C4-2B (cell line): ENCODE results near the gene RABGGTA.

Experiments
- CTCF ChIP-seq: fragments of 450-650 bp; conservative IDR thresholded peaks from 2 replicates; pipeline ENCODE4 v1.5.1; 2017; ENCODE audit warnings: mild to moderate bottlenecking
- ZFX ChIP-seq: fragments of 450-650 bp; IDR thresholded peaks from 2 replicates; pipeline ENCODE4 v1.6.1; 2017

- TF ChIP-seq CTCF (no peak), ZFX (no peak)
Measured at GRCh38 chr14:24262821-24263733, 8.3 kb downstream of the RABGGTA start, which contains the start of gene TGM1.
